GM18951 (cell line): ENCODE data around the gene HSDL1.

ENCODE experiments used
- POLR2A ChIP-seq: IDR thresholded peaks from 4 replicates; pipeline ENCODE4 v1.6.1; 2011; ENCODE audit warnings: mild to moderate bottlenecking; ENCODE audit not compliant: insufficient read length, insufficient read depth; ENCODE audit errors: extremely low read depth
- in situ Hi-C: fragments of 300-500 bp; cut with MboI; formaldehyde crosslinking; loops from one replicate; pipeline ENCODE4 v1.12.0; 2022; ENCODE audit warnings: low sequenced_read_pairs, mixed read lengths, inconsistent platforms; ENCODE audit not compliant: unreplicated experiment

HSDL1 gene

GRCh38 chr16:84096447-84097005, 48.5 kb downstream of the HSDL1 start:
- no peak for TF ChIP-seq POLR2A
- in situ Hi-C loops: no loop called here

GRCh38 chr16:84095466-84095865, 49.5 kb downstream of the HSDL1 start:
- in situ Hi-C loops: no loop called here
- no peak for TF ChIP-seq POLR2A

GRCh38 chr16:84093879-84094270, 51.1 kb downstream of the HSDL1 start:
- no peak for TF ChIP-seq POLR2A
- in situ Hi-C loops: no loop called here

GRCh38 chr16:84093120-84093878, 51.7 kb downstream of the HSDL1 start:
- in situ Hi-C loops: no loop called here

DNA sequence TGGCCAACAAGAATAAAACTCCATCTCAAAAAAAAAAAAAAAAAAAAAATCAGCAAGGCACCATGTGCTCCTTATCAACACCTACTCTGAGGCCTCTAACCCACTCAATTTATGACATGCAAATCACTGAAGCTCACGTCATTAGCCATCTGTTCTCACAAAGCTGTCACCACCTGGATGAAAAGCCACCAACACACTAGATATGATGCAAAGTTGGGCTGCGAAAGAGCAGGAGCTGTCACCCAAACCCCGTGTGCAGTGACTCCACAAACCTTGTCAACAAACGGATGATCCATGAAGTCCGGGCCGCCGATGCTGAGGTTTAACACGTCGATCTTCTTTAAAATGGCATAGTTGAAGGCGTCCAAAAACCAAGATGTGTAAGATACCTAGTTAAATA, 53.5 kb downstream of the HSDL1 start:
- no peak for TF ChIP-seq POLR2A
- in situ Hi-C loops: no loop called here

More at GRCh38 chr16:84093120-84093878, 51.7 kb downstream of the HSDL1 start:
- TF ChIP-seq POLR2A: no peak

DNA sequence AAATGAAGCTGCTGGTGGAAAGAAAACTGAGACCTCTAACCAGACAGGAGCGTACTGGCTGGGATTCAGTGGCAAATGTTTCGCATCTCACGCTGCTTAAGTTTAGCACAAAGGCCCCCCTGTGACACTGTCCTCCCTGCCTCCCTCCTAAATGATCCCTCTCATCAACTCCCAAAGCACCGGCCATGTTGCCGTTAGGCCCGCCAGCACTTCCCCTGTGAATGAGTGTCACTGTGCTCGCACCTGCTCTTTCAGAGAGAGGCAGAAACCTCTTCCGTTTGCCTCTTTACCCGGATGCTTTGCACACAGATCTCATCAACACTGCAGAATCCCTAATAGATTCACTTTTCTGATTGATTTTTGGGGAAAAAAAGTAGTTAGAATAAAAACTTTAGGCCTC, 54.8 kb downstream of the HSDL1 start:
- TF ChIP-seq POLR2A: no peak
- in situ Hi-C loops: no loop called here

DNA sequence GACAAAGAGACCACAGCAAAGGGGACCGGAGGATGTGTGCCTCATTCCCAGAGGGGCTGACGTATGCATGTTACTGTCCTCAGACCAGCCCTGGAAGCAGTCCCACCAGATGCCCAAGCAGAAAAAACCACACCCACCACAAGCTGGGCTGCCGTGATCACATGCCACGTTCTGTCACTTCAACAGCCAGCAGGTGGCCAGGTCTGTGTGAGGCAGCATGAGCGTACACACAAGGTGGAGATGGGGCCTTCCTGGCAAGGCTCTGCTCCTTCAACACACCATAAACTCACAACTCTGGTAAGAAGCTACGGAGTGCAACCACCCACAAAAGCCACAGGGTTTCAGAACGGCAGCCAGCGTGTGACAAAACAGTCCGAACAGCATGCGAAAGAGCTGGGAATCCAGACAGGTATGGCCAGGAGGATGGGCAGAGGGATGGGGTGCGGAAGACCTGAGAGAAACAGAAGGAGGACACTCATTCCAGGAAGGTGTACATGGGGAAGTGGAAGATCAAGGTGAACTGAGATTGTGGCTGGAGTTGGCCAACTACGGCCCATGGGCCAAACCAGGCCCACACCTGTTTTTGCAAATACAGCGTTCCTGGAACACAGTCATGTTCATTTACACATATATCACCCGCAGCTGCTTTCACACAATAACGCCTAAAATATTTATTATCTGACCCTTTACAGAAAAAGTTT, 56.1 kb downstream of the HSDL1 start:
- in situ Hi-C loops: no loop called here
- TF ChIP-seq POLR2A: no peak

DNA sequence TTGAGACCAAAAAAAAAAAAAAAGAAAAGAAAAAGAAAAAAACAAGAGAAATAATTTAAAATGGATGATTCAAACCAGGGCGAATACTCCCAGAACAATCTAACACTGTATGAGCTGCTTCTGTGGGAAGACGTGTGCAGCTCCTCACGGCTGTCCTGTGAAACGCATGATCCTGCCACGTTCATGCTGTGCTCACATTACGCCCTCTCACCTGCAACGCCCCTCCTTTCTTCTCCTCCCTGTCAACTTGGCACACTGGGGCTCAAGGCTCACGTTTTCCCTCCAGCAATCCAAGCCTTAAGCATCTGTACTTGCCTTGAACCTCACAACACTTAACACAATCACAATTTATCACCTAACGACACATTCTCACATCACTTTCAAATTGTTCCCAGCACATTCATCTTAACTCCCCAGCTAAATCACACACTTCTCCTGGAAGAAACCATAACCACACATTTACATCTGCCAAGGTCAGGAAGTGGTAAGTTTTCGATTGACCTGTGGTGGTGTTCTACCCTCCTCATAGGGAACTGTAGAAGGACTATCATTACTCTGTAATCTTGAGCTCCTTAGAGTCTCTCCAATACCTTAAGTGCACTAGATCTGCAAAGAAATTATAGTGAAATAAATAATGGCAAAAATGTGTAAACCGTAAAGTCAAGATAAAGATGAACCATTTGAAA, 57.4 kb downstream of the HSDL1 start:
- in situ Hi-C loops: no loop called here
- no peak for TF ChIP-seq POLR2A

GRCh38 chr16:84087001-84087400, 58.0 kb downstream of the HSDL1 start:
- in situ Hi-C loops: no loop called here
- TF ChIP-seq POLR2A: no peak

DNA sequence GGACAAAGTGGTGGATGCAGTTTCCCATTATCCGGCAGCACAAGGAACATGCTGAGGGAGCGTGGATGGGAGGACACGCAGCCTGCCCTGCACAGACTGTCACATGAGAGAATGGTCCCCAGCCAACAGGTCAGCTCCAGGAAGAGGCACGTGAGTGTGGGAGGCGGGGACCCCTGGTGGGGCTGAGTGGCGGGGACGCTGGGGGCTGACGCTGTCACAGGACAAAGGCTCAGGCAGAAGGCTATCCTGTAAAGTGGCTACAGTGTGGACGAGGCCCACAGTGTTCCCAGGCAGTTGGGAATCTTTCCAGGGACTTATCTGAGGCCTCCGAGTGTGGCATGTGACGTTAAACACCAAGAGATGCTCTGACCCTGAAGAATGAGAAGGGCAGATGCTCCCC, 58.6 kb downstream of the HSDL1 start:
- in situ Hi-C loops: no loop called here
- no peak for TF ChIP-seq POLR2A

DNA sequence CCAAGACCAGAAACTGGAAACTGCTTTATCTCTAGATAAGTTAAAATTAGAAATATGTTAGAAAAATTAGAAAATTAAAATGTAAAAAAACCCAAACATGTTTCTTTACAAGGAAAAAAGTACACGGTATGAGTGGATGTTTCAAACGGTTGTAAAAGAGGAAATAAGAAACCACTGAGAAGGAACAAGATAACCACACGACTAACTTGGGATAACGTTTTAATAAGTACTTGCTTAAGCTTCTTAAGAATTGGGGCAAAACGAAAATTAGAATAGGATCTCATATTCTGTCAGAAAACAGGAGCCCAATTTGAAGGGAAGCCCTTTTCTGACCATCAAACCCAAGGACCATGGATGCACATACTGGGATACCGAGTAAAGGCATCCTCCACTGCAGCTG, 59.2 kb downstream of the HSDL1 start:
- in situ Hi-C loops: no loop called here
- TF ChIP-seq POLR2A: no peak

- no peak for TF ChIP-seq POLR2A
- in situ Hi-C loops: no loop called here
Measured at GRCh38 chr16:84085271-84085667, 59.7 kb downstream of the HSDL1 start.

DNA sequence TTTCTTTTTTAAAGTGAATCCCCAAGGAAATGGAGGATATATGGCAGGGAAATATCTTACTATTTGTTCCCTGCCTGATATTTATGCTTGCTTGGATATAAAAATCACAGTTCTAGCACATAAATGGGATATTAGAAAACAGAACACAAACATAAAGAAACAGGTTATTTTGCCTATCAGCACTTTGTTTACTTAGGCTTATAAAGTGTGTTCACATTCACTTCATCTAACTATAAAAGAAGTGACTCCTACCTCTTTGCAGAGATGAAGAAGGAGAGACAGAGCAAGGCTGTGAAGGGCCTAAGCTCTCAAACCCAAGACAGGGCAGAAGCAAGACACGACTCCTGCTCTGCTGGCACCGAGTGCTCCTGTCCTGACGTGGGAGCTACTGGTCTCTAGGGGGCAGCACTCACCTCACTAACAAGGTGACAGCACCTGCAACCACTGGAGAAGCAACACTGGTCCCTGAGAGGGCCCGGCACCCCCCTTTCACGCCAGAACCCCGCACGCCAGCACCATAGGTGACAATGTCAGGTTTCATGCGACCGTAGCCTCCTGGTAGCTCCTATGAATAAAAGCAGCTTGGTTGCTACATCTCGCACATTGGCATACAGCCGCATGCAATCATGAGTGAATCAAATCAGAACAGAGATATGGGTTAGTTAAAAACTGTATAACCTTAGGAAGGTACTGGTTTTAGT, 60.3 kb downstream of the HSDL1 start:
- no peak for TF ChIP-seq POLR2A
- in situ Hi-C loops: no loop called here
